EH (cell line): ENCODE results near the gene HIVEP3.

Experiments used
- DNase-seq: peaks from one replicate; pipeline ENCODE4 v3.0.0-alpha.2; 2015; ENCODE audit warnings: low read depth

Gene HIVEP3

DNA sequence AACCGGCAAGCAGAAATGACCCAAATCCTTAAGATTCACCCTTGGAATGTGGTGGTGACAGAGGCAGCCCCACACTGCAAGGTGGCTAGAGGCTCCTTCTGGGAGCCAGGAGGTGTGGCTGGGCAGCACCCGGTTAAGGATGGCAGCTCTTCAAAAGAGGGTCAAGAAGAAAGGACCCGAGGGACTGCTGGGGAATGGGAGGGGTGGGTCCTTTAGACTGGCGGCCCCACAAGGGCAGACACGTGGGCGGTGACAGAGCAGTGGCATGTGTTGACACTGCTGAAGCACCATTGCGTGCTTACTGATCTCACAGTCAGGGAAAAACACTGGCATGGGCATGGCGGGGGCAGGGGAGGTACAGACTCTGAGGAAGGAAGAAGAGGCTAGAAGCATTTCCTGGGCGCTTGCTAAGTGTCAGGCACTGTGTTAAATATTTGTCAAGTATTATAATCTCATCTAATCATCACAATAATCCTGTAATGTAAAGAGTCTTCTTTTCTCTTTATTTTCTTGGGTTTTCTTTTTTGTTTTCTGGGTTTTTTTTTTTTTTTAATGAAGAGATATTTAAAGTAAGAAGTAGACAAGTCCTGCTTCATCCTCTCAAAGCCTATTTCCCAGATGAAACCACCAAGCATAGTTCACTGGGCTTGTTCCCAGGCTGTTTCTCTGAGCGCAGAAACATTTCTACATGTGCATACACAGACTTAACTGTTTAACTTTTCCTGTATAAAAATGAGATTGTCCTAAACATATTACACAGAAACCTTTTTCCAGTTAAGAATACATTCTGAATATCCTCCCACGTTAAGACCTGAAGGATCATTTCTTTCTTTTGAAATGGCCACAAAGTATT, 268.5 kb downstream of the HIVEP3 start:
- peak; percentile 29 for DNase-seq

DNA sequence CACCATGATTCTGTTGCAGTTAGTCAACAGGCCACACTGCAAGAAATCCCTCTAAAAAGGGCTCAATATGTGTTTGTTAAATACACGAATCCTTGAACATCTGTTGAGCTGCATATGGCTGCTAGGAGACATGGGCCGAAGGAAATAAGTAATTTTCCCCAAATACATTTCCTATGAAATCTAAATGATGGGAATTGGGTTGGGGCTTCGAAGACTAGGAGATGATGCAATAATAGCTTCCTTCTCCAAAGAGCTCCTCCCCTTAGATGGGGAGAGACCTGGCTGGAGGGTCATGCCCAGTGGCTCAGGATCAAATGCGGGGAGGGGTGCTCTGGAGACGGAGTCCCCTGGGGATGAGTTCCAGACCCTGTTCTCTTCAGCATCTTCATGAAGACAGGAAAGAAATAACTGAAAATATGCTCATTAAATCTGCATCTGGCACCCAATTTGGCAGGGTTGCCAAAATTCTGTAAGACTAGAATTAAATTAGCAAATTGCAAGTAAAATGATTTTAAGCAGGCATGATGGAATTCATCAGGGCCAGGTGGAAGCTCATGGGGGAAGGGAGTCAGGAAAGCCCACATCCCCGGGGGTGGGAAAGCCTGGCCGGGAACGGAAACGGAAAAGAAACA, 269.2 kb downstream of the HIVEP3 start:
- DNase-seq: no peak

DNA sequence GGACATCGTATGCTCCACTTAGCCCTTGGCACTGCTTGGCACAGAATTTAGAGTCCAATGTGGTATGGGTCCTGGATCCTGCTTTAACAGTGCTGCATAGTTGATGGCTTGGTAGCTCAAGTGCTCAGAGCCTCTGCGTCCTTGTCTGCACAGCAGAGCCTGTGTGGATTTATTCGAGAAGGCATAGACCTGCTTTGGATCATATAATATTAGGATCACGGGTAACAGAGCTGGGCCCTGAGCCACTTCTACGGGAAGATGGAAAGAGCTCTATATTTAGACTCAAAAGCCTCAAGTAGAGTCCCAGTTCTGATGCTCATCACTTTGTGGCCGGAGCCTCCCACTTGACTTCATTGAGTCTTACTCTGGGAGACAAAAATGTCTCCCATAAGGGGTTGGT, 269.9 kb downstream of the HIVEP3 start:
- no peak for DNase-seq

DNA sequence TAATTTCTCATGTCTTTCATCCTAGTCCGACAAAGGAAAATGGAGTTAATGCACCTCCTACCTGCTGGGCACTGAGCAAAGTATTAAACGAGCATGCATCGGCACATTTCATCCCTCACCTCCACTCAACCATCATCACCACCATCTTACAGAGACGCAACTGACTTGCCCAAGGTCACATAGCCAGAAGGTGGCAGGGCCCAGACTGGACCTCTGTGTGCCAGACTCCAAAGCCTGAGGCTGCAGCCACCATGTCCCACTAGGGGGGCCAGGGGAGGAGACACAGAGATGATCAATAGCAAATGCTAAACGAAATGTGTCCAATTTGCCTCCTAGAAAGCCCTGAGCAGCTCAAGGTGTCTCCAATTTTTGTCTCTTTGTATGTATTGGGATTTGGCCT, 270.5 kb downstream of the HIVEP3 start:
- DNase-seq: no peak

DNA sequence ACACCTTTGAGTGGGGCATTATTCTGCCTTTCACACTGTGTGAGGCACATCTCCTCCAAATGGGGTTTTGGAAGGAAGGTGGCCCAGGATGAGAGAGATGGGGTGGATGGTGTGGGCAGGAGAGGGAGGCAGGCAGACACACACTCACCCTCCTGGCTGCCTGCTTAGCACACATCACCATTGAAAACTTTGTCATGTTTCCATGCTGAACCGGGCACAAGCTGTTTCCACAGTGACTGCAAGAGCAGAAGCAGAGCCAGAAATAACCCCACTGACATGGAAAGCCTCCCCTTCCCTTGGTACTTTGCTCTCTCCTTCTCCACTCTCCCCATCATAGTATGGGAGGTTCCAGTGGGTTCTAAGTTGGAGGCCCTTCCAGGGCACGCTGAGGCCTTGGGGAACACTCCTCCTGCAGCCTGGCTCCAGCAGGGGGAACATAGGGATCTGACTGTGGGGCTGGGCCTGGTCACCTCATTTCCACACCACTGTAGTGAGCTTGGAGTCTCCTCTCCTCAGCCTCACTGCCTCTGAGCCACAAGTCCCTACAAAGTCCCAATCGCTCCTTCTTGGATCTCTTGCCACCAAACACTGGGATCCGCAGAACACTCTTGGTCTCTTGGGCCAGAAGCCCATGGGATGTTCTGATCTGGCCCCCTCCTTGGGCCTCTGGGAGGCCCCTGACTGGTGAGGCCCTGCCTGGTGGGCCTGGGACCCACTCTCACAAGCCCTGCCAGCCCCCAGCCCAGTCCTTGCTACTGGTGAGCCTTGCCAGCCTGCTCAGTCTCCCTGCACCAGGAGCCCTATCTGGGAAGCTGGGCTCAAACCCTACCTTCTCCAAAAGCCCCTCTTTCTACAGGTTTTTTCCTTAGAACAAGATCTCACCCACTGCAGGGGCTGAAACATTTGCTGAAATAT, 271.2 kb downstream of the HIVEP3 start:
- no peak for DNase-seq

DNA sequence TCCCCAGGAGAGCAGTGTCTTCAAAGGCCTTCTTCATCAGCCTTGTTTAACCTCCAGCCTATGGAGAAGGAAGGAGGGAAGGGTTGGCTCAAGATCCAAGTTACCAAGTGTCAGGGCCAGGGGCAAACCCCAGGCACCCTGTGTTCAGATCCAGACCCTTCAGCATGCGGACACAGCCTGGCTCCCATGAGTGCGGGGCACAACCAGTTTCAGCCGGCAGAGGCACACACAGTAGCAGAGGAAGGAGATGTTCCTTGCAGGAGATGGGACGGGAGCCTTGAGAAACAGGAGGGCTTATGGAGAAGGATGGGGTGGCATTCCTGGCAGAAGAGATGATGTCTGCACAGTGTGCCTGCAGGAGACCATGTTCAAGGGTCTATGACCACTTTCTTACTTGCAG, 272.5 kb downstream of the HIVEP3 start:
- no peak for DNase-seq

DNA sequence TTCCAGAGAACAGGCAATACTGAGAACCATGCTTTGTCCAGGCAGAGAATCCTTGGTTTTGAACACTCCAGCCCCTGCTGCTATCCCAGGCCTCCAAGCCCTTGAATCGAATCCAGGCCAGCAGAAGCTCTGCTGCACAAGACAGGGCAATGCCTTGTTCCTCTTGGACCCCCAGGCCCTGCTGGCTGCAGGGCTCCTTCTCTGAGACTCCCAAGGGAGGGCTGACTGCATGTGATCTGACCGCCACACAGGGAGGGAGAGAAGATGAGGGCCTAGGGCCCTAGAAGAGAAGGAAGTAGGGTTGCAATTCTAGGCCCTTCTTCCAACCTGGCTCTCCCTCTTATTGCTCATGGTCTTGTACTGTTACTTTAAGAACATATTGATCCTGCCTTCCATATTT, 273.7 kb downstream of the HIVEP3 start:
- no peak for DNase-seq

DNA sequence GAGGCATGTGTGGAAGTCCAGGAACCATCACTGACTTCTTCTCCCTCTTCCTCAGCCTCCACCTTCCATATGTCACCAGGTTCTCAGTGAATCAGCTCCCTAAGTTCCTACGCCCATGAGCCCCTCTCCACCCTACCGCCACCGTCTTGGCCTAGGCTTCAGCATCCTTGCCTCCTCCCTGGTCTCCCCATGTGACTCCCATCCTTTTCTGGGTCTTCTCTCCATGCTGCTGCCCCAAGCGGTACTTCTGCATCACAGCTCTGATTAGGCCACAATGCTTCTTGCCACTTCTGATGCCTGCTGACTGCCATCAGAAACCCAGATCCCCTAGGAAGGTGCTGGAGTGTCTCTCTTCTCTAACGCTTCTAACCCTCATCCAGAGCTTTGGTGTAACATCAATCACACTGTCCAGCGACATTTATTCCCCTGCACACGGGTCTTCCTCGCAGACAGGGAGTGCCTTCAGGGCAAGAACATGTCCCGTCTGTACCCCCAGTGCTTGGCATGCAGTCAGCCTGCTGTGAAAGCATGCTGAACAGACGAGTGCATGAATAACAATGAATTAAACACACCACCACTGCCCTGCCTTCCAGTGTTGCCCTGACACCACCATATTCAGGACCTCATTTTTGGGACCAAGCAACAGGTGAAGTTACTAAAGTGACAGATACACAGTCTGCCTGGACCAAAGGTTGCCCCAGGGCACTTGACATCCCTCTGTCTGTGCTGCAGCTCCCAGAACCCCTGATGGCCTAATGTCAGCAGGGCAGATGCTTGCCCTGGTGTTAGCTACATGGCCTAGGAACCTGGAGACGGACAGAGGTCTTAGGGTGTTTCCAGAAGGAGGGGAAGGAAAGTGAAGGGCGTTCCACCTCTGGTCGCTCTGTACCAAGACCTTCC, 275.6 kb downstream of the HIVEP3 start:
- DNase-seq: no peak

DNA sequence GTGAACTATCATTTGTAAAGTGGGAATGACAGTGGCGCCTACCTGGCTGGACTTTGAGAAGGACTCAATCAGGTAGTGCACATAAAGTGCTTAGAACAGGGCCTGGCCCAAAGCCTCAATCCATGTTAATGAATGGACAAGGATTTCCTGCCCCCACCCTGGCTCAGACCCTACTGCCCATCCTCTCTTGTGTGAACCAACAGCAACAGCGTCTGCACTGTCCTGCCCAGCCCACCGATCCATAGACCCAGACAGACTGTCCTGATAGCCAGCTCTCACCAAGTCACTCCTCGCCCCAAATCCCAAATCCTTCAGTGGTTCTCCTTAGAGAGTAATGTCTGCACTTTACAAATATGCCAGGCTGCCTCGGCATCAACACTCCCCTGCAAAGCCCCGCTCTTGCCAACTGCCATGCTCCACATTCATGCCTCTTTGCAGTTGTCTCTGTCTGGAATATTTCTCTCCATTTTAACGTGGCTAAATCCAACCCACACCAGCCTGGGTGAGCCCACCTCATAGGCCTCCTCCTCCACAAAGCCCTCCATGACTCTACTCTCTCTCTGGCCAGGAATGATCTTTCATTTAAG, 276.7 kb downstream of the HIVEP3 start:
- DNase-seq: no peak

DNA sequence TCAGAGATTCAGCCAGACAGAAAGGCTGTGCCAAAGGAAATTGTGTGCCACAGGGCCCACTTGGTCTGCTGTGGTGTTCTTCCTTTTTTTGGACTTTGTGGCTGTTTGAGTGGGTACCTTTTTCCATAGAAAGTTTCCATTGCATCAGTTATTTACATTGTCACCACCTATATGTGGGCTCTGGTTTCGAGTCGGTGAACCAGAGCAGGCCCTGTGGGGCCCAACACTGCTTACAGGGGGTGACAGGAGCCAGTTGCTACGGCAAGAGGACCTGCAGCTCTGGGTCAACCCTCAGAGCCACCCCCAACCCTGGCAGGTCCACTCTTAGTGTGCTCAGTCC, 277.3 kb downstream of the HIVEP3 start:
- DNase-seq: no peak

DNA sequence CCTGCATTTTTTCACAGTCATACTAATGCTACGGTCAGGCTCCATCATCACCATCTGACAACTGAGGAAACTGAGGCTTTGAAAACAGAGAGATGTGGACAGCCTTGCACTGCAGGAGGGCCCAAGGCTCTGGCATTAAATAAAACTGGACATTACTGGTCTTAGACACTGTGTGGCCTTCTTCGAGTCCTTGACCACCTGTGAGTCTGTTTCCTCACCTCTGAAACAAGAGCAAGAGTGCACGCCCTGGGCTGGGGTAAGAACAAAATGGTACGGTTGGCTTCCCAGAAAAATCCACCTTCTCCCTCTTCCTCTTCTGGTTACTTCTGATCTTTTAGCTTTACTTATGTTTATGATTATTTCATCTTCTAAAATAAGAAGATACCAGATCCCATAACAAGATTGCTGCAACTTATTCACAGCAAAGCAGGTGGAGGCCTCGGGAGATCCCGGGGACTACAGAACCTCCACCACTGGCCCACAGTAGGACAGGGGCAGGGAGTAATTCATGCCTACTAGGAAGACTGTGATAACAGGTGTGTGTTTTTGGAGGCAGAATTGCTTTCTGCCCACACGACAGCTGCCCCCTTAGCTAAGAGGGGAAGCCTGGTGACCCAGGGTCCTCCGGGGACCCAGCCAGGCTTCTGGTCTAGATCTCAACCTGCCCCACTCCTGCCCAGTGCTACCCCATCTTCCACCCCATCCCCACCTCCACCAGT, 277.8 kb downstream of the HIVEP3 start:
- no peak for DNase-seq

DNA sequence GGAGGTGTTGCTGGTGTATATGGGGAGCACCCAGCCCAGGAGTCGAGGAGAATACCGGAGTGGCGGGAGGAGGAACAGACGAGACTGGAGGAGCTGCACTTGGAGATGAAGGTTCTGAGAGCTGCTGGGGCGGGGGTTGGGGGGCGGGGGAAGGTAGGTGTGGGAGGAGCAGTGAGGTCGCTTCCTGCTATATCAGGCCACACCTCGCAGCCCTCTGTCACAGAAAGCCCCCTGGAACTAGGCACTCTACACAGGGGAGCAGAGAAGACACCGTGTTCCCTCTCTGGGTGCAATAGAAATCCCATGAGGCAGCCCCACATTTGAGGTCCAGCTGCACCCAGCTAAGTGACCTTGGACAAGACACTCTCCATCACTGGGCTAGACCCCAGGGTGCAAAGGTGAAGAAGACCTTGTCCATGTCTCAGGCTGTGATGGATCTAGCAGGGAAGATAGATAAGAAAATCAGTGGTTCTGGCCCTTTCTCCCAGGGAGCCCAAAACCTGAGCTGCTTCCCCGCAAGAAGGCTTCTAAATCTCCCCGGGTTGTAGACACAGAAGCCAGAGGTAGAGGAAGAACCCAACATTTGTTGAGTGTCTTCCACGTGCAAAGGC, 278.5 kb downstream of the HIVEP3 start:
- no peak for DNase-seq

DNA sequence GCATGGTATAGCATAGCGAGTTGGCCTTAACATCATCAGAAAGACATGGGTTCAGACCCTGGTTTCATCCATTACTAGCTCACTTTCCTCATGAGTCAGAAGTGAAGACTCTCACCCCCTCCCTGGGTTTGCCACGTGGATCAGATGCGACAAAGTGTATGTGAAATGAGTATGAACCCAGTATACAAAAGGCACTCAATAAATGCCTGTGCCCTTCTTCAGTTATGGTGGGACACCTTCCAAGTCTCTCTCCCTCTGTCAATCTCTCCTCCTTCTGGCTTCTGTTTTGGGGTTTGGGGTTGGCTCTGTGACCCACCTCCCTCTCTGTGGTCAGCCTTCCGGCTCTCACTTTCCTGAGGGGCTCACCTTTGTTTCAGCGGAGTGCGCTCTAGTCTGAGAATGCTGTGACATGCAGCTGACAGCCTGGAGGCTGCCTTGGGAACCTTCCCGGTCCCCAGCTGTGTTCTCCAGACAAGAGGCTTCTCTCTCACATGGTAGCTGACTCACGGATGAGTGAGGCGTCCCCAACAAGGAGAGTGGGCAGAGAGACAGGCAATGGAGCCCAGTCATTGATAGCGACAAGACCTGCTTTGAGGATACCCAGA, 279.3 kb downstream of the HIVEP3 start:
- DNase-seq: peak; percentile 80

DNA sequence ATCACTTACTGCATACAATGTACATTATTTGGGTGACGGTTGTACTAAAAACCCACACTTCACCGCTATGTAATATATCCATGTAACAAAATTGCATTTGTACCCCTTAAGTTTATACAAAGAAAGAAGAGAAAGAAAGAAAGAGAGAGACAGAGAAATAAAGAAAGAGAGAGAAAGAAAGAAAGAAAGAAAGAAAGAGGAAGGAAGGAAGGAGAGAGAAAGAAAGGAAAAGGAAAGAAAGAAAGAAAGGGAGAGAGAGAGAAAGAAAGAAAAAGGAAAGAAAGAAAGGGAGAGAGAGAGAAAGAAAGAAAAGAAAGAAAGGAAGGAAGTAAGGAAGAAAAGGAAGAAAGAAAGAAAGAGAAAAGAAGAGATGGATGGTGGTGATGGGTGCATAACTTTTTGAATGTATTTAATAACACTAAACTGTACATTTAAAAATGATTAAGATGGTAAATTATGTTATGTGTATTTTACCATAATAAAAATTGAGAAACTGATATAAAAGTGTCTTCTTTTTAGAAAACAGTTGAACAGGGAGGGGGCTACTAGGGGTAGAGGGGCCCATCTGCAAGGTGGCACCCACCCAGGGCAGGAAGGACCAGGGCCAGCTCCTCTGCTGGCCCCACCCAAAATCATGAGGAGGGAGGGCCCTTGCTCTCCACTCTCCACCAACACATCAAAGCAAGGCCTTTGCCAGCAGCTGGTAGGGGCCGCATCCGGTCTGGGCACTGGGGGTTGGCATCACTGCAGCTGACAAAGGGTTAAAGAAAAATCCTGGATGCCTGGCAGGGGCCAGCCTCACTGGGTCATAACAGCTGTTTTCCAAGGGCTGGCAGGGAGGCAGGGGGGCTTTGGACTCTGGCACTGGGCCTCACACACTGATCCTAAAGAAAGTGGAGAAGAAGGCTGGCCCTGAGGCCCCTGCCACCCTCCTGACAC, 280.4 kb downstream of the HIVEP3 start:
- no peak for DNase-seq

DNA sequence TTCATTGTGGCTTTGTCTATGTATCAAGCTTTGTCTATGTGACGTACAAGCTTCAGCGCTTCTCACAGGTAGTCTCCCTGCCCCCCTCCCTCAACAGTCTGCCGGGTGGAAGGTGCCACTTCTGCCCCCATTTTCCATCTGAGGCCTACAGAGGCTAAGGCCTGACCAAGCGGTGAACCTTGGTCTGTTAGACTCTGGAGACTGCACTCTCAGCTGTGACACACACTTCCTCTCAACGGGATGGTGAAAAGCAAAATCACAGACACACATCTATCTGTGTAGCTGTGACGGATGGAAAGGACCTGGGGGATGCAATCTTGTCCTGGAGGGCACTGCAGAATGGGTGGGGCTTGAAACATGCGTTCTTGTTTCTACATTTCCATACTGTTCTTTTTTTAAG, 281.4 kb downstream of the HIVEP3 start:
- DNase-seq: no peak

DNA sequence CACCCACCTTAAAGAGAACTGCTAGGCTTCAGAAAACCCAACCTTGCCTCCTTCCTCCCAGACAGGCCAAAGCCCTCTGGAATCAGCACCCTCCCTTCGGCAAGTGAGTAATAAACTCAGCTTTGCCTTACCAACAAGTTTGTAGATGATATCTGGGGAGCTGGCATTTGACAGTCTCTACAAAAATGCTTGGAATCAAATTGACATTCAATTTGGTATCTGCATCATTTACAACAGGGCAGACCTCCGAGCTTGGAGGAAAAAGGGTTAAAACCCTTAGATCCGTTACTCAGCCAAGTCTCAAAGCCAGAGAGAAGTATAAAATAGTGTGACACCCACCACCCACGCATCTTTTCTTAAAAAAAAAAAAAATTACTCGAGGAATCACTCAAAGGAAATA, 285.0 kb downstream of the HIVEP3 start:
- peak; percentile 64 for DNase-seq

DNA sequence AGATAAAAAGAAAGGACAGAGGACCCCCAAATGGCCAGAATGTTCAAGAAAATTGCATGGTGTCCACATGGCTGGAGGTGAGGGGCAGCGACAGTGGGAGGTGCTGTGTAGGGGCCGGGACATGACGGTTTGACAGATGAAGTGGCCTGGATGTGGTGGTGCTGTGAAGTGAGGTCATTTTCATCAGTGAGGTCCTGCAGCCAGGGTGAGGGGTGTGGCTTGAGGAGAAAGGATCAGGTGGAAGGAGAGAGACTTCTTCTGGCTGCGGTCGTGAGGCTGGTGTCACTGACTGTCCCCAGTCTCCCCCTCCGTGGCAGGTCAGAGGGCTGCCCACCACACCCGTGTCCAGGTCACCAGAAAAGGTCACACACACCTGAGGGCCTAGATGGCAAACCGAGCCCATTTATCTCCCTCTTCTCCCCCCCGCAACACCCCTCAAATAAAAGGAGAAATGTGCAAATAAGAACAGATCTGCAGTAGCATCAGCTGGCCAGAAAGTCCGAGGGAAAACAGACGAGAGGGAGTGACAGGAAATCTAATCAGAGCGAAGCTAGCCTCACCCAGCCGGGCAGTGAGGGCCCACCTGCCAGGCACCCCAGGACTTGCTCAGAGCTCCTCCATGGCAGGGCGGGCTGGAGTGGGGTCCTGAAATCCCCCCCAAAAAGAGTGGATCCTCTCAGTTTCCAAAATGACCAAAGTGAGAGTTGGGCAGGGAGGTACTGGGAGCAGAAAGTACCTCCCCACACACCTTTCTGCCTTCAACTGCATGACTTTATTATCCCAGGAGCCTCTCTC, 285.7 kb downstream of the HIVEP3 start:
- no peak for DNase-seq

DNA sequence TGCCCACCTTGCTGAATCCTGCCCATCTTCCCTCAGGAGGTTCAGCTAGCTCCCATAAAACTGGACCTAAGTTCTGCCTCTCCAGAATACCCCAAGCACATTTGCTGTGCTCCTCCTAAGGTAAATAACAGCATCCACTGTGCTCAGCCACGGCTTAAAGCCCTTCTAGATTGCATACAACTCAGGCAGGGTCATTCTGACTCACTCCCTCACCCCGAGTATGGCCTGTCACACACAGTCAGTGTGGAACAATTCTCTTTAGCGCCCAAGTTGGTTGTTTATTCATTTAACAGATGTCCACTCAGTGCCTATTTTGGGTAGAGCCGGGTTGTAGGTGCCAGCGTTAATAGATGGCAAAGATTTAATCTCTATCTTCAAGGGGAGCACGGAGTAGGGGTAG, 286.8 kb downstream of the HIVEP3 start:
- DNase-seq: peak; percentile 75
